NCI-H1092 (cell line): Measurements from ENCODE around the gene PPP6R1.

Experiments
- DNase-seq: peaks from one replicate; lab custom pipeline; 2025; lab: John Stamatoyannopoulos, UW

PPP6R1 gene, protein sequence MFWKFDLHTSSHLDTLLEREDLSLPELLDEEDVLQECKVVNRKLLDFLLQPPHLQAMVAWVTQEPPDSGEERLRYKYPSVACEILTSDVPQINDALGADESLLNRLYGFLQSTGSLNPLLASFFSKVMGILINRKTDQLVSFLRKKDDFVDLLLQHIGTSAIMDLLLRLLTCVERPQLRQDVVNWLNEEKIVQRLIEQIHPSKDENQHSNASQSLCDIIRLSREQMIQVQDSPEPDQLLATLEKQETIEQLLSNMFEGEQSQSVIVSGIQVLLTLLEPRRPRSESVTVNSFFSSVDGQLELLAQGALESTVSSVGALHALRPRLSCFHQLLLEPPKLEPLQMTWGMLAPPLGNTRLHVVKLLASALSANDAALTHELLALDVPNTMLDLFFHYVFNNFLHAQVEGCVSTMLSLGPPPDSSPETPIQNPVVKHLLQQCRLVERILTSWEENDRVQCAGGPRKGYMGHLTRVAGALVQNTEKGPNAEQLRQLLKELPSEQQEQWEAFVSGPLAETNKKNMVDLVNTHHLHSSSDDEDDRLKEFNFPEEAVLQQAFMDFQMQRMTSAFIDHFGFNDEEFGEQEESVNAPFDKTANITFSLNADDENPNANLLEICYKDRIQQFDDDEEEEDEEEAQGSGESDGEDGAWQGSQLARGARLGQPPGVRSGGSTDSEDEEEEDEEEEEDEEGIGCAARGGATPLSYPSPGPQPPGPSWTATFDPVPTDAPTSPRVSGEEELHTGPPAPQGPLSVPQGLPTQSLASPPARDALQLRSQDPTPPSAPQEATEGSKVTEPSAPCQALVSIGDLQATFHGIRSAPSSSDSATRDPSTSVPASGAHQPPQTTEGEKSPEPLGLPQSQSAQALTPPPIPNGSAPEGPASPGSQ

DNA sequence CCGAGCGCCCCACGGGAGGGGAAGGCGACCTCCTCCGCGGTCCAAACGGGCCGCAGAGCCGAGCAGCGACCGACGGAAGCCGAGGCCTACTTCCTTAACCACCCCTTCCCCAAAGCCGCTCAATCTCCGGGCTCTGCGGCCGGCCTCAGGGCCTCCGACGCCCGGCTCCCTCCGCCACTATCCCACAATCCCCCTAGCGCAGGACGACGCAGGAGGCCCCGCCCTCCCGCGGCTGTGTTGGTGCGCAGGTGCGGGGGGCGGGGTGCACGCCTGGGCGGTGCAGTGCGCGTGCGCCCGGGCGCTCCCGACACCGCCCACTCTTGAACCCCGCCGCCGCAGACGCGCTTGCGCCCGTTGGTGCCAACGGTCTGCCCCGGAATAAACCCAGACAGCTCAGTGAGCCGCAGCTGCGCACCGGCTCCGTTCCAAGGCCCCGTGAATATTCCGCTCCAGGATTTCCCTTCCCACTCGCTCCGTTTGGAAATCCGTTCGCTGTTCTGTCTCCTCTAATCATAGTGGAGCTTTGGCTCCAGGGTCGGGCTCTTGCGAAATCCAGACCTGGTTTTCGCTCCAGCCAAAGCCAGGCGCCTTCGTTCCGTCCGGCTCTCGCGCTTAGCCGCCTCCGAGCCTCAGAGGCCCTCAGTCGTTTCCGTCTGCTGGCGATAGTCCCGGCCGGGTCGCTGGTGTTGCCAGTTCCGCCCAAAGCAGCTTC, at the start of gene PPP6R1:
Gene PPP6R1, minus strand, starts transcription at position 190 of the 712 bp plus-strand sequence. CDS start 11,914 bp downstream, outside the sequence.
- peak; percentile 95 for DNase-seq

DNA sequence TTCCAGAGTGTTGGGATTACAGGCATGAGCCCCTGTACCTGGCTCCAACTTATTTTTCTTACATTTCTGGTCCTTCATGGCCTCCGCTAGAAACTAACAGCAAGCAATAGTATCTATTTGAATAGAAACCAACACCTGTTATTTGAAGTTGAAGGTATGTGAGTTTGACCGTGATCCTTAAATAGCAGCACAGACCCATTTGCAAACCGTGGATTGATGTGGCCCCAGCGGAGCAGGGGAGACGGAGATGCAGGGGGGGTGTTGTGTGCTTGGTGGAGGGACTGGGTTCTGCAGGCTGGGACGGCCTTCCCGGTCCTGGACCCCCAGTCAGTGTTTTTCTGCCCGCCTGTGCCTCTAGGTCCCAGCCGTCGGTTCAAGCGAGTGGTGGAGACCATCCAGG, 49.5 kb upstream of the PPP6R1 start:
- DNase-seq = no peak

DNA sequence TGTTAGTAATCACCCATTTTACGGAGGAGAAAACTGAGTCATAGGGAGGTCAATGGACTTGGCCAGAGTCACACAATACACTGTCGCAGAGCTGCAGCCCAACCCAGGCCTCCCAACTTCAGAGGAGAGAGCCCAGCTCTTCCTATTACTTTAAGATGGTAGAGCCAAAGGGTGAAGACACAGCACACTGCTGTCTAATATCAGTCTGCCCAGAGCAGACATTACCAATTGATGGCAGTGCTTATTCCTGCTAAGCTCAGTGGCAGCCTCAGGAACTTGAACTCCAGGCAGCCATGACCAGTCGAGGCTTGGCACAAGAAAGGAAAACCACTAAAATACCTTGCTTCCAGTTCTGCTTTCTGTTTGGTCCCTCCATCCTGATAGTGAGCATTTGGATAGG, 47.9 kb upstream of the PPP6R1 start:
- DNase-seq = no peak

DNA sequence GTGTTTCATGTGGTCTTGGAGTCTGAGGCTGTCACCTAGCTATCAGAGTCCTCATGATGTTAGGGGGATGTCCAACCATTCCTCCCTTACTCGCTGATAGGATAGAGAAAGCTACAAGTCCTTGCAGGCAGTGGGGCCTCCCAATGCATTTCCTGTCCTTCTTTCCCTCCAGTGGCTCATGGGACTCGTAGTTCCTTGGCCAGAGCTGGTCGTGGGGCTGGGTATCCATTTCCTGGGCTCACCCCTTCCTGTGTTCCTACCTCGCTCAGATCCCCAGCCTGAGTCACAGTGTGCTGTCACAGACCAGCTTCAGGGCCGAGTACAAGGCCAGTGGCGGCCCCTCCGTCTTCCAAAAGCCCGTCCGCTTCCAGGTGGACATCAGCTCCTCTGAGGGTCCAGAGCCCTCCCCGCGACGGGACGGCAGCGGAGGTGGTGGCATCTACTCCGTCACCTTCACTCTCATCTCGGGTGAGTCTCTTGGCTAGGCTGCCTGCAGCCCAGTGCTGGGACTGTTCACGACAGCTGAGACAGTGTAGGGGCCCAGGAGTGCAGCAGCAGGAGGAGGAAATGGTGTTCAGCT, 47.3 kb upstream of the PPP6R1 start:
- no peak for DNase-seq

DNA sequence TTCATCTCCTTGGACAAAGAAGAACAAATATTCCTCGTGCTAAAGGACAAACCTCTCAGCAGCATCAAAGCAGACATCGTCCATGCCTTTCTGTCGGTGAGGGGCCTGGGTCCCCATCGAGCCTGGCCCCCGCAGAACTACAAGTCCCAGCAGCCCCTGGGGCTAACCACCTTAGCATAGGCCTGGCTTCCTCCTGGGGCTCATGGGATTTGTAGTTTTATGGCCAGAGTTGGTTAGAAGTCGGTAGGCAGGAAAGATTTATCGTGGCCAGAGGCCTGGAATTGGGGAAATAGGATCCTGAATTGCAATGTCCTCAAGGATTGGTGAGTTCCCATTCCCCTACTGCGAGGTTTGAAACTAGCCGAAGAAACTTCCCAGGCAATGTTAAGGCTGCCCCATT, 46.7 kb upstream of the PPP6R1 start:
- peak; percentile 11 for DNase-seq

DNA sequence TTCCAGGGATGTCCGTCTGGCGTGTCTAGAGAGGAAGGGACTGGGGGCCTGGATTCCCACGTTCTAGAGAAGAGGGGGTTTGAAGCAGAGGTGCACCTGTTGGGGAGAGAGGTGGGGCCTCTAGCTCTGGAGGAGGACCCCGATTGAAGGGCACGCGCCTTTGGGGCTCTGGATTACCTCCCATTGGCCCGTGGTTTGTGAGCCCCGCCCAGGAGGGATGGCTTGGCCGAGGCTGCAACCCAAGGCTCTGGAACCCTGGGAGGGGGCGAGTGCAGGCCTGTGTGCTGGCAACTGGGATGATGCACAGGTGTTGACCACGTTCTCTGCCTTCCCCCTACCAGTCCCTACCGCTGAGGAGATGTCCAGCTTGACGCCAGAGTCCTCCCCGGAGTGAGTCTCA, 46.2 kb upstream of the PPP6R1 start:
- DNase-seq = no peak

DNA sequence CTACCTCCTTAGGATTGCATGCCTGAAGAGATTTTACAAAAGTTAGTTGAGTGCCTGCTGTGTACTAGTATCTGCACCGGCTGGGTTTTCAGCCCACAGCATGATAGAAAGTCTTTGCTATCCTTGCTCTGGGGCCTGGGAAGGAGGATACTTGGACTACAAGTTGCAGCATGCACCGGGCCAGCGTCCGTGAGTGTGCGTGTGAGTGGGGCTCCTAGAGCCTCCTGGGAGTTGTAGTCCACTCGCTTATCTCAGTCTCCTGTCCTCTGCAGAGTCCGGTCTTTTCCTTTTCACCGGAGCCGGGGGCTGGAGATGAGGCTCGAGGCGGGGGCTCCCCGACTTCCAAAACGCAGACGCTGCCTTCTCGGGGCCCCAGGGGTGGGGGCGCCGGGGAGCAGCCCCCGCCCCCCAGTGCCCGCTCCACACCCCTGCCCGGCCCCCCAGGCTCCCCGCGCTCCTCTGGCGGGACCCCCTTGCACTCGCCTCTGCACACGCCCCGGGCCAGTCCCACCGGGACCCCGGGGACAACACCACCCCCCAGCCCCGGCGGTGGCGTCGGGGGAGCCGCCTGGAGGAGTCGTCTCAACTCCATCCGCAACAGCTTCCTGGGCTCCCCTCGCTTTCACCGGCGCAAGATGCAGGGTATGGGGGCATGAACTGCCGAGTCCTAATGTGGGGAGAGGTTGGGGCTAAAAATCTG, 45.6 kb upstream of the PPP6R1 start:
- DNase-seq = no peak

DNA sequence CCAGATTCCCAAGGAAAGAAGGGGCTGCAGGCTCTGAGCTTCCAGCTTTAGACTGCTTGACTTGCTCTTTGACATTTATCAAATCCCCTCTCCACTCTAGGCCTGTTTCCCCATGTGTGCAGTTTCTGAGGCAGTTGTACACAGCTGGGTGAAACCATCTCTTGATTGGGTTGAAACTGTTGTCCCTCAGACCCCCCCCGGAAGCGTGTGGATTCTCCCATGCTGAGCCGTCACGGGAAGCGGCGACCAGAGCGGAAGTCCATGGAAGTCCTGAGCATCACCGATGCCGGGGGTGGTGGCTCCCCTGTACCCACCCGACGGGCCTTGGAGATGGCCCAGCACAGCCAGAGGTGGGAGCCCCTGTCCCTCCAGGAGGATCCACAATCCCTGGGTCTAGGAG, 44.7 kb upstream of the PPP6R1 start:
- DNase-seq = no peak

DNA sequence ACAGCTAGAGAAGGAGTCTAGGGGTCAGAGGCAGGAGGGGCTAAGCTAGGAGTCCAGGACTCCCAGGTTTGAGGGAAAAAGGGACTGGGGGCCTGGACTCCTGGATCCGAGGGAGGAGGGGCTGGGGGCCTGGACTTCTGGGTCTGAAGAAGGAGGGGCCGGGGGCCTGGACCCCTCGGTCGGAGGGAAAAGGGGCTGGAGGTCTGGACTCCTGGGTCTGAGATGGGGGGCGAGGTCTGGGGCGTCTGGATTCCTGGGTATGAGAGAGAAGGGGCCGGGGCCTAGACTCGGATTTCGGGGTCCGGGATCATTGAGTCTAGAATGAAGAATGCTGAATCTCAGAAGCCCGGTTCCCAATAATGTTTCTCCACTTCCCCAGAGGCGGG, 43.5 kb upstream of the PPP6R1 start:
- DNase-seq = no peak

DNA sequence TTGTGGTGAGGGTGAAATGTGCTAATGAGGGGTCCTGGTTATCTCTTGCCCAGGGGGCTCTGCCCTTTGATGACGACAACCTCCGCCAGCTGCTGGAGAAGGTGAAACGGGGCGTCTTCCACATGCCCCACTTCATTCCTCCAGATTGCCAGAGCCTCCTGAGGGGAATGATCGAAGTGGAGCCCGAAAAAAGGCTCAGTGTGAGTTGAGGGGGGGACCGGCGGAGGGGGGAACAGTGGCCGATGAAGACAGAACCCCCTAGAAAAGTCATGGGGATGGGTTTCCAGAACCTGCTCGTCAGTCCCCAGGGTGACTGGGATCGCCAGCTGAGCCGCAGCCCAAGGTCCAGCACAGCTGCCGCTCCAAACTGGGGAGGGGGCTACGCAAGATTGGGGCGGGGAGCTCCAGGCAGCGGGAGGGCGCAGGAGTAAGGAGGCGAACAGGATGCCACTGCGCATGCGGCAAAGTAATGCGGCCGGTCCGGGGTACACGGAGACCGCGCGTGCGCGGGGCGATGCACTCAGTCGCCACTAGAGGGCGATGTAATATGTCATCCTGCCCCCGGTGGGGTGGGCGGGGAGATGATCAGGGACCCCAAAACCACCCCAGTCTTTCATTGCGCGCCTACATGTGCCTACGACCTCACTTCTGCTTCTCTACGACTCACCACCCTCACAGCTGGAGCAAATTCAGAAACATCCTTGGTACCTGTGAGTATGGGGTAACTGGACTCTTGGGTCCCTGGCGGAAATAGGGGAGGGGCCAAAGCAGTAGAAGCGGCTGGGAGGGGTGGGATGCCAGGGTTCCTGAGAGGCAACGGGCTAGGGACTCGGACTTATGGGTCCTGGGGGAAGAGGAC, 42.9 kb upstream of the PPP6R1 start:
- DNase-seq = peak; percentile 65

DNA sequence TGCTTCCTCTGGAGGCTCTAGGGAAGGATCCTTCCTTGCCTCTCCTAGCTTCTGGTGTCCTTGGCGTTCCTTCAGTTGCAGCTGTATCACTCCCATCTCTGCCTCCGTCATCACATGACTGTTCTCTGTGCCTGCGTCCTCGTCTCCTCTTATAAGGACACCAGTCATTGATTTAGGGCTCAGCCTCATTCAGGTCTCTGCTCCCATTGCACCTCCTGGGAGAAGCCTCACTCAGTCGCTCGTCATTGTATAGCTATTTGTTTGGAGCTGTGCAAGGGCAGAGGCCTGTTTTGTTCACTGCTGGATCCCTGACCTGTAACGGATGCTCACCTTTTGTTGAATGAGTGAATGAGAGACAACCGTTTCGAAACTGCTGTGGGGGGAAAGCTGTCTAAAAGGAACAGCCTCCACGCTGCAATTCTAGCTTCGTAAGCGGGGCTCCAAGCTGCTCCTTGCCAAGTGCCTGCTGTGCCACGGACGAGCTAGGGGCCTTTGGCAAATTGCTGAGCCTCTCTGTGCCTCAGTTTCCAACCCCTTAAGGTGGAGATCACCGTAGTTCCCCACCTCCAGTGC, 42.2 kb upstream of the PPP6R1 start:
- DNase-seq = no peak

DNA sequence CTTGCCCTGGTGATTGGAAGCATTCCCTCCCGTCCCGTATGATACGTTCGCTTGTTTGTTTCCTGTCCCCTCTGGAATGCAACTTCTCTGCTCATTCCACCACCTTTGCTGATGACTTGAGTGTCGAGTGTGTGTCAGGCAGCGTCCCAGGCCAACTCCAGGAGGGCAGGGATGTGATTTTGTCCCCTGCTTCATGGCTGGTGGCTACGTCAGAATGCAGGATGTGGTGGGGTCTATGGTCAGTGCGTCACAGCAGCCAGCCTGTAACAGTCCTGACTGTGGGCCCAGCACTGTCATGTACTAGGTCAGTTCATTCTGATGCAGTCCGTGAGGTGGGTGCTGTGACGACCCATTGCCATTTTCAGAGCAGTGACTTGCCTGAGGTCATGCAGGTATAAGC, 41.2 kb upstream of the PPP6R1 start:
- DNase-seq = no peak

DNA sequence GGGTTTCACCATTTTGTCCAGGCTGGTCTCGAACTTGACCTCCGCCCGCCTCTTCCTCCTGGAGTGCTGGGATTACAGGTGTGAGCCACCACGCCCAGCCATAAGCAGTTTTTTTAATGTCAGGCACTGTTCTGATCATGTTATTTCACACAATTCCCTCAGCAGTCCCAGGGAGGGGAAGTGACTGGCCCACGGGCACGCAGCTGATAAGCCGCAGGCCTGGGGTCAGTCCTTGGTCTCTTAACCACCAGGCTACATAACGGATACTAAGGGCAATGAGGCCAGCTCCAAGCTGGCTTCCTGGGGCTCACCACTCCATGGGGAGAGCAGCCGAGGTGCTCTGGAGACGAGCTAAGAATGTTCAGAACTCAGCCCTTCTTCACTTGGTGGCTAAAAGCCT, 38.5 kb upstream of the PPP6R1 start:
- no peak for DNase-seq

DNA sequence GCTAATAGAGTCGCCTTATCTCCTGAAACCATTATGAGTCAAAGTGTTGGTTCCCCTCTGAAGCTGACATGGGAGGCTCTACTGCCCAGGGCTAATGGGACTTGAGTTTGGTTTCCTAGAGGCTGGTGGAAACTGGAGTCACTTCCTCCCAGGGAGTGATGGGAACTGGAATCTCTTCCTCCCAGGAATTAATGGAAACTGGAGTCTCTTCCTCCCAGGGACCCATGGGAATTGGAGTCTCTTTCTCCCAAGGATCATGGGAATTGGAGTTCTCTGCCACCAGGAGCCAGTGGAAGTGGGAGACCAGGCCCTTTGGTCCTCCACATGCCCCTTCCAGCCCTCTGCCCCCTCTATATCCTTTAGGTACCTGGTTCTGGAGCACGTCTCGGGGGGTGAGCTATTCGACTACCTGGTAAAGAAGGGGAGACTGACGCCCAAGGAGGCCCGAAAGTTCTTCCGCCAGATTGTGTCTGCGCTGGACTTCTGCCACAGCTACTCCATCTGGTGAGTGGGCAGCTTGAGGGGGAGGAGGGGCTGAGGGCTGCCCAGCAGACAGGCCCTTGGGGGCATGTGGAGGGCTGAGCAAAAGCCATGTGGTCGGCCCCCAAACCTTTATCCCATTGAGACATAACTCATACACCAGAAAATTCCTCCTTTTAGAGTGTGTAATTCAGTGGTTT, 30.4 kb upstream of the PPP6R1 start:
- no peak for DNase-seq

DNA sequence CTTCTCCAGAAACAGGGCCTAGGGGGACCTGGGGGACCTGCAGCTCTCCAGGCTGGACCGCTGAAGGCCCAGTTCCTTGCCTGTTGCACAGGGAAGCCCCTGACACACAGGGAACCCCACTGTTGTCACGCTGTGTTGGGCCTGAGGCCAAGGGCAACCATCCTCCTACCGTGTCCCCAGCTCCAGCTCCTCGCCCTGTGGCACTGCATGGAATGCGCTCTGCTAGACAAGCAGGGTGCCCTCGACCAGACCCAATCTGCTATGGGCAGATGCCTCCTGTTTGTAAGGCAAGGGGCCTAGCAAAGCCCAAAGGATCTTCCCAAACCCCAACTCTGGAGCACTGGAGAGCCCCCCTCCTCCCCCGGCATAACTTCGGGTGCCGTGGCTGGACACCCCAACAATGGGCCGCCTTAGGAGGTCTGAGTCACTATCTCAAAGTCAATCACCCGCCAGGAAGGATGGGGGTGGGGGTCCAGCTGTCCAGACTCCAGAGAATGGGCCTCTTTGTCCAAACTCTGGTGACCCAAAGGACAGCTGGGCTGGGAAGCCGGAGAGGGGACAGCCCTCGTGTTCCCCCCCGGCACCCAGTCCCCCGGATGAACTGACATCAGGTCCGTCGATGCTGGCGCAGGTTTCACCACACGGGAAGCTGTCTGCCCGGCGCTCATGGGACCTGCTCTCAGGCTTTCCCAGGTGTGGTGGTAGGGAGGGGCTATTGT, 28.7 kb upstream of the PPP6R1 start:
- no peak for DNase-seq

DNA sequence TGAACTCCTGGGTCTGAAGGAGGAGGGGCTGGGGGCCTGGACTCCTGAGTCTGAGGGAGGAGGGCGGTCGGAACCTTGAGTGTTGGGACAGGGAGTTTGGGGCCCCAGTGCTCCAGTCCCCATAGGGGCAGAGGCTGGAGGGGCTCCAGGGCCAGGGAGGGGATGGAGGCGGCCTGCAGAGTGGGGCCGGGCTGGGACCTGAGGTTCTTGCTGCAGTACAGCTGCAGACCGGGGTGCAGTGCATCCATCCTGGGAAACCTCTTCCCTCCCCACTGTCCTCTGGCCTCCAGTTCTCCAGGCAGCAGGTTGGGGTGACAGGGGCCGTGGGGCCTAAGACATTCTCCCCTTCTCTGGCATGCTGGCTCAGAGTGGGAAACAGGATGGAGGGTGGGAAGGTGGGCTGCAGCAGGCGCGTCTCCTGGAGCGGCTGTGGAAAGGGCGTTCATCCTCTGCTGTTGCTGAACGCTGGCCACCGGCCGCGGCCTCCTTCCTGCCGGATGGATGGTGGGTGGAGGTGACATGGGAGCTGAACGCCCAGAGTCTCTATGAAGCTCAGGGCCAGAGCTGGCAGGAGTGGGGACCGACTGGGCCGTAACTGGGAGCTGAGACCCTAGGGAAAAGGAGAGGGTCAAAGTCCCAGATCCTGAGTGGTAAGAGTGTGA, 26.5 kb upstream of the PPP6R1 start:
- DNase-seq = no peak

DNA sequence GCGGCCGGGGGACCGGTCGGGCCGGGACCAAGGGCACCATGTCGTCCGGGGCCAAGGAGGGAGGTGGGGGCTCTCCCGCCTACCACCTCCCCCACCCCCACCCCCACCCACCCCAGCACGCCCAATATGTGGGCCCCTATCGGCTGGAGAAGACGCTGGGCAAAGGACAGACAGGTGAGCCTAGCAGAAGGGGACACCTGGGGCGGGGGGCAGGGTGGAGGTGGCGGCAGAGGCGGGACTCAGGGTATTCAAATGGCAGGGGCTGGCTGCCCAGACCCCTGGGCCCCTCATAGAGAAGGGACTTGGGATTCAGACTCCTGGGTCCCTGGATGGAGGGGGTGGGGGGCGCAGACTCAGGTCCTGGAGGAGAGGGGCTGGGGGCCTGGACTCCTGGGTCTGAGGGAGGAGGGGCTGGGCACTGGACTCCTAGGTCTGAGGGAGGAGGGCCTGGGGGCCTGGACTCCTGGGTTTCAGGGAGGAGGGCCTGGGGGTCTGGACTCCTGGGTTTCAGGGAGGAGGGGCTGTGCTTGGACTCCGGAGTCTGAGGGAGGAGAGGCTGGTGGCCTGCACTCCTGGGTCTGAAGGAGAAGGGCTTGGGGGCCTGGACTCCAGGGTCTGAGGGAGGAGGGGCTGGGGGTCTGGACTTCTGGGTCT, 25.7 kb upstream of the PPP6R1 start:
- no peak for DNase-seq
